H1 (cell line): ENCODE measurements around the gene GCFC2. TPM values are rescaled to one million over a fixed set of nuclear protein-coding genes. Genes with fewer than 3 reads are reported as not detected.

Experiments used
- CTCF ChIA-PET: fragments of 300-600 bp; sonication (Branson Sonifier 250); formaldehyde crosslinking; loops from one replicate; lab custom pipeline; 2021; ENCODE audit not compliant: partially characterized antibody; lab: Charles Lee
- POLR2A ChIA-PET: fragments of 300-600 bp; sonication (Branson Sonifier 250); formaldehyde crosslinking; loops from one replicate; lab custom pipeline; 2021; ENCODE audit warnings: inconsistent platforms; ENCODE audit not compliant: partially characterized antibody; lab: Charles Lee
- DNase-seq, 2 experiments: peaks; one replicate each; pipeline versions ENCODE4 v3.0.0 to v3.0.0-alpha.2; 2010 to 2022; ENCODE audit warnings: low spot score in 2 of 2, low read depth in 1 of 2, mixed read lengths in 1 of 2
- FAIRE-seq: peaks from 2 replicates; lab custom pipeline; 2011; peaks lifted over from hg19 to GRCh38; lab: Jason Lieb, UNC
- H2AFZ ChIP-seq: 2 replicates; pipeline ENCODE4 v1.8.1; 2012; ENCODE audit warnings: low read length, inconsistent platforms
- H2AK5ac ChIP-seq: 2 replicates; pipeline ENCODE4 v1.6.1; 2013; ENCODE audit warnings: low read depth, low read length
- H2BK120ac ChIP-seq: replicated peaks from 2 replicates; pipeline ENCODE3; 2013; ENCODE audit warnings: low read depth, low read length, inconsistent platforms
- H2BK12ac ChIP-seq: 2 replicates; pipeline ENCODE4 v1.6.1; 2013; ENCODE audit warnings: low read depth, low read length
- H2BK15ac ChIP-seq: 2 replicates; pipeline ENCODE4 v1.6.1; 2013; ENCODE audit warnings: low read length
- H2BK20ac ChIP-seq: 2 replicates; pipeline ENCODE4 v1.6.1; 2013; ENCODE audit warnings: low read length
- H2BK5ac ChIP-seq: 2 replicates; pipeline ENCODE4 v1.6.1; 2013; ENCODE audit warnings: low read depth, low read length
- H3K14ac ChIP-seq: 2 replicates; pipeline ENCODE4 v1.6.1; 2013; ENCODE audit warnings: inconsistent platforms; ENCODE audit not compliant: insufficient read length
- H3K18ac ChIP-seq: 2 replicates; pipeline ENCODE4 v1.6.1; 2013; ENCODE audit warnings: low read length; ENCODE audit errors: extremely low read depth
- H3K23ac ChIP-seq: 2 replicates; pipeline ENCODE4 v1.6.1; 2013; ENCODE audit warnings: inconsistent platforms; ENCODE audit not compliant: insufficient read length
- H3K23me2 ChIP-seq: 2 replicates; pipeline ENCODE4 v1.6.1; 2013; ENCODE audit warnings: low read depth, low read length
- H3K27ac ChIP-seq: 2 replicates; pipeline ENCODE4 v1.6.1; 2011; ENCODE audit warnings: low read depth, low read length, inconsistent platforms
- H3K27me3 ChIP-seq, 4 experiments: replicated peaks in 1 of 4; 1 replicate in 1 of 4; 2 replicates in 3 of 4; pipeline versions ENCODE4 v1.6.1 to v1.8.1; 2011 to 2013; ENCODE audit warnings: low read length in 3 of 4, mild to moderate bottlenecking in 3 of 4, inconsistent platforms in 2 of 4, mixed read lengths in 2 of 4, moderate library complexity in 1 of 4; ENCODE audit not compliant: control insufficient read depth in 3 of 4, insufficient read depth in 3 of 4; ENCODE audit errors: extremely low read depth in 1 of 4
- H3K36me3 ChIP-seq, 4 experiments: 2 replicates each; pipeline versions ENCODE4 v1.6.1 to v1.8.1; 2011 to 2013; ENCODE audit warnings: mild to moderate bottlenecking in 4 of 4, low read length in 3 of 4, moderate library complexity in 2 of 4, control low read depth in 1 of 4, inconsistent platforms in 1 of 4; ENCODE audit not compliant: insufficient read depth in 4 of 4, control insufficient read depth in 2 of 4
- H3K4ac ChIP-seq: replicated peaks from 2 replicates; pipeline ENCODE3; 2013; ENCODE audit warnings: low read length, low read depth, mixed read lengths, inconsistent platforms; ENCODE audit not compliant: insufficient read length
- H3K4me1 ChIP-seq, 4 experiments: replicated peaks in 1 of 4; 1 replicate in 1 of 4; 2 replicates in 3 of 4; pipeline versions ENCODE4 v1.6.1 to v1.8.1; 2011 to 2013; ENCODE audit warnings: low read length in 3 of 4, inconsistent platforms in 2 of 4, mixed read lengths in 1 of 4; ENCODE audit not compliant: insufficient read depth in 4 of 4, control insufficient read depth in 3 of 4
- H3K4me2 ChIP-seq, 2 experiments: 2 replicates each; pipeline versions ENCODE4 v1.6.1 to v1.8.1; 2011 to 2013; ENCODE audit warnings: low read depth in 2 of 2, low read length in 2 of 2, control low read depth in 1 of 2, inconsistent platforms in 1 of 2, mild to moderate bottlenecking in 1 of 2; ENCODE audit not compliant: insufficient read depth in 1 of 2
- H3K4me3 ChIP-seq, 4 experiments: fragments of 200-600, 300-600 bp in 1 of 4; sonication (generic), shearing (Covaris generic), sonication (Bioruptor Twin) in 1 of 4; 2 replicates each; pipeline versions ENCODE4 v1.5.1 to v1.8.1; 2011 to 2016; ENCODE audit warnings: low read length in 4 of 4, low read depth in 3 of 4, control low read depth in 2 of 4, inconsistent platforms in 2 of 4, mild to moderate bottlenecking in 2 of 4, mixed read lengths in 1 of 4, moderate library complexity in 1 of 4; ENCODE audit not compliant: insufficient read depth in 2 of 4; ENCODE audit errors: extremely low read depth in 1 of 4
- H3K56ac ChIP-seq: replicated peaks from 2 replicates; pipeline ENCODE3; 2013; ENCODE audit warnings: low read depth, mild to moderate bottlenecking, mixed read lengths, low read length, inconsistent platforms; ENCODE audit not compliant: insufficient read length
- H3K79me1 ChIP-seq: 2 replicates; pipeline ENCODE4 v1.6.1; 2013; ENCODE audit warnings: low read depth, low read length, control low read depth
- H3K79me2 ChIP-seq, 2 experiments: 2 replicates each; pipeline versions ENCODE4 v1.6.1 to v1.8.1; 2012 to 2013; ENCODE audit warnings: low read length in 2 of 2, mild to moderate bottlenecking in 2 of 2, inconsistent platforms in 1 of 2; ENCODE audit not compliant: insufficient read depth in 2 of 2, control insufficient read depth in 1 of 2
- H3K9ac ChIP-seq, 4 experiments: replicated peaks in 1 of 4; 1 replicate in 1 of 4; 2 replicates in 3 of 4; pipeline versions ENCODE4 v1.6.1 to v1.8.1; 2011 to 2013; ENCODE audit warnings: low read depth in 3 of 4, low read length in 3 of 4, control low read depth in 2 of 4, mild to moderate bottlenecking in 2 of 4, moderate library complexity in 2 of 4, inconsistent platforms in 1 of 4; ENCODE audit errors: extremely low read depth in 1 of 4
- H3K9me3 ChIP-seq, 2 experiments: 2 replicates each; pipeline versions ENCODE4 v1.6.1 to v1.8.1; 2012 to 2013; ENCODE audit warnings: mild to moderate bottlenecking in 2 of 2, moderate library complexity in 2 of 2, control low read depth in 1 of 2, inconsistent platforms in 1 of 2, low read depth in 1 of 2, low read length in 1 of 2, mixed read lengths in 1 of 2; ENCODE audit not compliant: insufficient read depth in 2 of 2
- H4K20me1 ChIP-seq, 2 experiments: replicated peaks in 1 of 2; 2 replicates each; pipeline versions ENCODE3 to v1.8.1; 2011 to 2013; ENCODE audit warnings: inconsistent platforms in 2 of 2, low read length in 2 of 2, mild to moderate bottlenecking in 1 of 2; ENCODE audit not compliant: insufficient read depth in 2 of 2, control insufficient read depth in 1 of 2
- H4K5ac ChIP-seq: 2 replicates; pipeline ENCODE4 v1.6.1; 2013; ENCODE audit warnings: low read length, low read depth, mixed read lengths, inconsistent platforms; ENCODE audit not compliant: insufficient read length
- H4K8ac ChIP-seq: 2 replicates; pipeline ENCODE4 v1.8.0; 2013; ENCODE audit warnings: mild to moderate bottlenecking, moderate library complexity, low read length, inconsistent platforms; ENCODE audit not compliant: insufficient read depth; ENCODE audit errors: extremely low read depth
- H4K91ac ChIP-seq: replicated peaks from 2 replicates; pipeline ENCODE3; 2013; ENCODE audit warnings: low read length, mixed read lengths, inconsistent platforms; ENCODE audit not compliant: insufficient read length
- KDM1A ChIP-seq: fragments of 200-600, 300-600 bp; sonication (generic); IDR thresholded peaks from 2 replicates; pipeline ENCODE4 v1.7.1; 2016; ENCODE audit warnings: mild to moderate bottlenecking, low read length, borderline replicate concordance
- RXRA ChIP-seq: IDR thresholded peaks from 2 replicates; pipeline ENCODE4 v1.6.1; 2011; ENCODE audit warnings: low read depth, mild to moderate bottlenecking, low read length, moderate library complexity; ENCODE audit not compliant: insufficient read depth
- WGBS, 2 experiments: shearing (Covaris generic) in 1 of 2; methylation state at CpG; one replicate each; pipeline versions ENCODE4 v1.1.6 to v1.1.7; 2013 to 2015; ENCODE audit warnings: low lambda C conversion rate in 2 of 2, mixed read lengths in 2 of 2, inconsistent platforms in 1 of 2, low coverage in 1 of 2, missing lambda C conversion rate in 1 of 2; ENCODE audit not compliant: insufficient replicate concordance in 2 of 2, insufficient coverage in 1 of 2, insufficient read length in 1 of 2; ENCODE audit errors: extremely low coverage in 1 of 2, missing lambda C conversion rate in 1 of 2; 5-methylcytosine and 5-hydroxymethylcytosine counted together
- polyA plus RNA-seq, 7 experiments: library from polyadenylated mRNA; depleted of rRNA in 3 of 7; stranded (reverse) in 5 of 7; unstranded in 2 of 7; fragments of >200 nt in 5 of 7; fragments of 200-250 nt in 2 of 7; gene quantifications; 1 replicate in 5 of 7; 2 replicates in 1 of 7; 4 replicates in 1 of 7; pipeline versions ENCODE4 v1.2.1 to v1.2.3, GENCODE V29; 2011 to 2013; ENCODE audit warnings: missing spikeins in 2 of 7, mixed read lengths in 2 of 7
- total RNA-seq: library from RNA; stranded (reverse); fragmentation: NEBNext Ultra II Directional; extraction: Animal tissue kit (Norgen Biotek cat#: 25700); gene quantifications from 2 replicates; pipeline ENCODE4 v1.2.1, GENCODE V29; 2021

GCFC2 gene
- total and polyA plus RNA-seq, 2 of the 8 experiments (the other 6 are each of a cell fraction or from before 2014, with no cell fraction given), result 5.6 to 19.1 TPM

GRCh38 chr2:75646090-75646582, 64.6 kb downstream of the GCFC2 start:
- H4K91ac ChIP-seq, result peak overlapping the region; percentile 7
- H4K20me1 ChIP-seq, result peaks cover 0 to 2% of the 10 kb centered on the region in 2 experiments
- 0 out of 2 replicates have a peak overlapping the region, but pooled peaks have one; percentile 53 for H3K18ac ChIP-seq
- peak overlapping the region; percentile 47; the same call in 1 of the 2 replicates for H2BK5ac ChIP-seq
- H3K27ac ChIP-seq, result peak overlapping the region; percentile 81; the same call in 1 of the 2 replicates
- H3K23me2 ChIP-seq, result 0 out of 2 replicates have a peak, but pooled peaks cover 3% of the 10 kb centered on the region
- no peak overlapping the region for H4K5ac ChIP-seq
- H3K36me3 ChIP-seq, result peaks cover 0 to 25% (median 9%) of the 10 kb centered on the region in 4 experiments; a peak in 5 of 8 replicates
- no peak overlapping the region for H3K56ac ChIP-seq
- no peak overlapping the region for H3K23ac ChIP-seq
- H3K9ac ChIP-seq, result peak overlapping the region in 2 of 4 experiments; percentile 71 to 90; a peak in 5 of 7 replicates
- FAIRE-seq (no peak), DNase-seq (no peak)
- no peak overlapping the region for H2BK15ac ChIP-seq
- no peak overlapping the region for H2BK120ac ChIP-seq
- 0 out of 2 replicates have a peak overlapping the region, but pooled peaks have one; percentile 56 for H2BK20ac ChIP-seq
- H4K8ac ChIP-seq, result no peak overlapping the region
- peak overlapping the region; percentile 93 to 97 (median 95); a peak in 7 of 8 replicates for H3K4me3 ChIP-seq
- CTCF ChIA-PET, result interaction anchor here (1.2 to 1.3 kb wide), 4 partner anchors 9 to 38 kb away, joined by 3 to 4 read pairs (median 3); no protein-coding TSS in a partner anchor
- H3K27me3 ChIP-seq, result no peaks in the 10 kb centered on the region
- POLR2A ChIA-PET, result interaction anchor here (0.7 to 2.3 kb wide), 3 partner anchors 11 to 64 kb away, joined by 3 to 11 read pairs (median 3); partner anchors contain the start of gene GCFC2
- WGBS, 2 experiments, result 70% methylated on average over 9 of the region's 9 CpGs; no CpG with 5 or more reads in 1 of the 2 experiments
- no peaks in the 10 kb centered on the region for H3K4me1 ChIP-seq
- H2AFZ ChIP-seq, result peak overlapping the region; percentile 99
- H3K4ac ChIP-seq, result no peak overlapping the region
- no peak overlapping the region for H3K14ac ChIP-seq
- TF ChIP-seq RXRA (no peak), KDM1A (peak; percentile 50; the same call in 1 of the 2 replicates)
- H3K4me2 ChIP-seq, result peak overlapping the region; percentile 48 to 71
- no peaks in the 10 kb centered on the region for H3K9me3 ChIP-seq
- H3K79me2 ChIP-seq, result peaks cover 0 to 28% of the 10 kb centered on the region in 2 experiments; a peak in 2 of 4 replicates
- H2BK12ac ChIP-seq, result no peak overlapping the region; the same call in 1 of the 2 replicates
- H2AK5ac ChIP-seq, result no peak overlapping the region
- H3K79me1 ChIP-seq, result peaks cover 4% of the 10 kb centered on the region
